Measurements from ENCODE around the gene BRMS1L. TPM values are rescaled to one million over a fixed set of nuclear protein-coding genes. Genes with fewer than 3 reads are reported as not detected.
"Not testable (repeated sequence)": the region's sequence is repeated elsewhere in the genome, so short reads cannot be mapped to it uniquely, and the experiment has no call there.

BRMS1L gene
- total RNA-seq, 1 experiment from 2014 or later = 11.4 TPM

DNA sequence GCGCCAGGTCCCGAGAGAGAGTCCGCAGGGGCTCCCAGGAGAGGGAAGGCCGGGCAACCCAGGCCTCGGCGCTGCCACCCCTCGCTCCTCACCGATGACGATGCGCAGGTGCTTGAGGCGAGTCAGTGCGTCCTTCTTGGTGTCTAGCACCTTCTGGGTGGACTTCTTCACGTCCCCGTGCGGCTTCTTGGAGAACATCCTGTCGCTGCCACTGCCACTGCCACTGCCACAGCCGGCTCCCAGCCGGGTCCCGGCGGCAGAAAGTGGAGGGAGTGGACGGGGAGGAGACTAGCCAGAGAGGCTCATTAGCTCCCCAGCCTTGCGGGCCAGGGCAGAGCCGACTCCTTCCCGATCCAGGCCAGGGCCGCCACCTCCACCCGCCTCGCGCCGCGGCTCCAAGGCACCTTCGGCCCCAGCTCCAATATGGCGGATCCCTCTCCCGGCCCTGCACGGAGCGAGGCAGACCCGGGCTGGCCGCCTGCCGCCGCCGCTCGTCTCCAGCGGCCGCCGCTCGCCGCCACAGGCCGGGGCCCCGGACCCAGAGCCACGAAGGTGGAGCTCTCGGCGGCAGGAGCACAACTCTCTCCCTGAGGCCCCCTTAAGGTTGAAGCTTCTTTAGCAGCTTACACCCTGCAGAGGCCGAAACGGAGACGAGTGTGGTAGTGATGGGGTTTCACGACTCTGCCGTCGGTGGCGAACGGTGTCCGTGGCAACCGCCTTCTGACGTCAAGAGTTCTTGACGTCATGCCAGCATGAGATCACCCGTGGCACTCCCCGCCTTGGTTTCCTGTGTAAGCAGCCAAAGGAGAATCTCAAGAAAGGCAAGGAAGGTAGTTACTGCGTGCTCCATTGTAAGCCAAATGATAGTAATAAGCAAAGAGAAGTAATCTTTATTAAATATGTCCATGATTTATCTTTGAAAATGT, 17.2 kb upstream of the BRMS1L start, which contains the start of gene RALGAPA1:
Gene RALGAPA1 (minus strand): TSS at position 658 of the 926 bp plus-strand sequence. CDS start 460 bp downstream, at position 198.
- peaks cover 12% of the 10 kb centered on the region for H3K36me3 Mint-ChIP-seq (ENCODE audit: insufficient read depth, unreplicated experiment)

GRCh38 chr14:35809597-35809996, 16.5 kb upstream of the BRMS1L start:
- Mint-ChIP-seq H3K36me3 (ENCODE audit: insufficient read depth, unreplicated experiment) (peaks cover 12% of the 10 kb centered on the region), H3K27ac (ENCODE audit: unreplicated experiment) (peak overlapping the region; percentile 84), H3K27me3 (ENCODE audit: insufficient read depth, unreplicated experiment) (no peaks in the 10 kb centered on the region), H3K4me1 (ENCODE audit: low read depth, unreplicated experiment) (peaks cover 13% of the 10 kb centered on the region), H3K9me3 (ENCODE audit: unreplicated experiment) (peaks cover 10% of the 10 kb centered on the region), H3K4me3 (ENCODE audit: unreplicated experiment) (peak overlapping the region; percentile 94)
- CTCF ChIA-PET = interaction anchor here (2.4 kb wide), 1 partner anchor 17 kb away, joined by 9 read pairs; the partner anchor contains the start of gene BRMS1L
- POLR2A ChIA-PET = interaction anchor here (1.1 kb wide), 1 partner anchor 16 kb away, joined by 13 read pairs; the partner anchor contains the start of gene BRMS1L
- TF ChIP-seq, protein P1, sequence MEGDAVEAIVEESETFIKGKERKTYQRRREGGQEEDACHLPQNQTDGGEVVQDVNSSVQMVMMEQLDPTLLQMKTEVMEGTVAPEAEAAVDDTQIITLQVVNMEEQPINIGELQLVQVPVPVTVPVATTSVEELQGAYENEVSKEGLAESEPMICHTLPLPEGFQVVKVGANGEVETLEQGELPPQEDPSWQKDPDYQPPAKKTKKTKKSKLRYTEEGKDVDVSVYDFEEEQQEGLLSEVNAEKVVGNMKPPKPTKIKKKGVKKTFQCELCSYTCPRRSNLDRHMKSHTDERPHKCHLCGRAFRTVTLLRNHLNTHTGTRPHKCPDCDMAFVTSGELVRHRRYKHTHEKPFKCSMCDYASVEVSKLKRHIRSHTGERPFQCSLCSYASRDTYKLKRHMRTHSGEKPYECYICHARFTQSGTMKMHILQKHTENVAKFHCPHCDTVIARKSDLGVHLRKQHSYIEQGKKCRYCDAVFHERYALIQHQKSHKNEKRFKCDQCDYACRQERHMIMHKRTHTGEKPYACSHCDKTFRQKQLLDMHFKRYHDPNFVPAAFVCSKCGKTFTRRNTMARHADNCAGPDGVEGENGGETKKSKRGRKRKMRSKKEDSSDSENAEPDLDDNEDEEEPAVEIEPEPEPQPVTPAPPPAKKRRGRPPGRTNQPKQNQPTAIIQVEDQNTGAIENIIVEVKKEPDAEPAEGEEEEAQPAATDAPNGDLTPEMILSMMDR (IDR thresholded peaks at IDR 0.05; ENCODE audit: insufficient read depth in 1 of 2, low read depth in 1 of 2, low read length in 1 of 2, severe bottlenecking in 1 of 2, unreplicated experiment in 1 of 2) = no peak
- Histone ChIP-seq H3K9me3 (no peaks in the 10 kb centered on the region), H3K4me3 (ENCODE audit: low read depth, low read length) (peak overlapping the region; percentile 6; the same call in 1 of the 2 replicates), H3K36me3 (ENCODE audit: control insufficient read depth, insufficient read depth, low read length) (no peaks in the 10 kb centered on the region), H3K4me1 (peaks cover 14% of the 10 kb centered on the region), H3K27me3 (replicated peaks; ENCODE audit: control insufficient read depth, insufficient read depth, low read length) (no peaks in the 10 kb centered on the region)
- intact Hi-C loops (cut with micrococcal nuclease; ENCODE audit: unreplicated experiment) = loop anchor here (2.0 kb wide), 1 partner anchor 17 kb away; the partner anchor contains the start of gene BRMS1L
- TSS peak; percentile 76 for BruUV-seq (replicated peaks)
- no peak for DNase-seq

More for the DNA sequence above, 17.2 kb upstream of the BRMS1L start, which contains the start of gene RALGAPA1:
- TF ChIP-seq, protein P1 (IDR thresholded peaks at IDR 0.05; ENCODE audit: insufficient read depth in 1 of 2, low read depth in 1 of 2, low read length in 1 of 2, severe bottlenecking in 1 of 2, unreplicated experiment in 1 of 2) = peak in 1 of 2 experiments; percentile 44
- Histone ChIP-seq H3K4me3 (ENCODE audit: low read depth, low read length) (peak within 1 kb of the TSS; percentile 59), H3K4me1 (peaks cover 14% of the 10 kb centered on the region)
- Mint-ChIP-seq H3K4me3 (ENCODE audit: unreplicated experiment) (peak within 1 kb of the TSS; percentile 94), H3K4me1 (ENCODE audit: low read depth, unreplicated experiment) (peaks cover 13% of the 10 kb centered on the region), H3K27ac (ENCODE audit: unreplicated experiment) (peak within 1 kb of the TSS; percentile 84)
- CTCF ChIA-PET = interaction anchor here (0.6 to 2.4 kb wide), 2 partner anchors 17 to 479 kb away, joined by 3 to 9 read pairs; partner anchors contain the start of gene BRMS1L
- not testable (repeated sequence) for H3K36me3 ChIP-seq (ENCODE audit: control insufficient read depth, insufficient read depth, low read length); H3K27me3 ChIP-seq (replicated peaks; ENCODE audit: control insufficient read depth, insufficient read depth, low read length); H3K27me3 Mint-ChIP-seq (ENCODE audit: insufficient read depth, unreplicated experiment); BruUV-seq (replicated peaks); H3K9me3 ChIP-seq; H3K9me3 Mint-ChIP-seq (ENCODE audit: unreplicated experiment)
- POLR2A ChIA-PET = interaction anchor here (0.6 to 1.1 kb wide), 2 partner anchors 13 to 17 kb away, joined by 4 to 13 read pairs; partner anchors contain the start of gene BRMS1L
- intact Hi-C loops (cut with micrococcal nuclease; ENCODE audit: unreplicated experiment) = loop anchor here (2.0 kb wide), 1 partner anchor 18 kb away; the partner anchor contains the start of gene BRMS1L
- DNase-seq = peak; percentile 94 to 95

DNA sequence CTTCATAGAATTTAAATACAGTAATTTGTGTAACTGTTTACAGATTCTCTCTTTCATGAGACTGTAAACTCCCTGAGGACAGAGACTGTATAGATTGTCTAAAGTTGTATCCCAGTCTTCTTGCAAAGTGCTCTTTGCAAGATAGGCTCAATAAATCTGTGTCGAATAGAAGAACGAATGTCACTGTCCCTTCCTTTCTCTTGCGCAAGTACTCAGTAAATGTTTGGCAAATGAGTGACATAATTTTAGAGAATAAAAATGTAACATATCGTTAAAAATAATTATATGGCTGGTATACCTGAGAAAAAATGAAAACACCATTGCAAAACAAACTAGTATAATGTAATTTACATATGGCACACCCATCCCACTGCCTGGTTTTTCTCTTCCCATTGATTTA, 15.2 kb upstream of the BRMS1L start:
- Histone ChIP-seq H3K4me3 (ENCODE audit: low read depth, low read length) (no peak overlapping the region), H3K27me3 (replicated peaks; ENCODE audit: control insufficient read depth, insufficient read depth, low read length) (no peaks in the 10 kb centered on the region), H3K36me3 (ENCODE audit: control insufficient read depth, insufficient read depth, low read length) (no peaks in the 10 kb centered on the region), H3K9me3 (no peaks in the 10 kb centered on the region), H3K4me1 (peaks cover 14% of the 10 kb centered on the region)
- no TSS peak for BruUV-seq (replicated peaks)
- peaks cover 12% of the 10 kb centered on the region for H3K36me3 Mint-ChIP-seq (ENCODE audit: insufficient read depth, unreplicated experiment)
- peaks cover 10% of the 10 kb centered on the region for H3K9me3 Mint-ChIP-seq (ENCODE audit: unreplicated experiment)
- intact Hi-C loops (cut with micrococcal nuclease; ENCODE audit: unreplicated experiment) = loop anchor here (5.0 to 10.0 kb wide), 2 partner anchors 279 to 376 kb away; partner anchors contain the start of gene INSM2
- ChIA-PET POLR2A (no interaction called here), CTCF (no interaction called here)
- TF ChIP-seq, protein P1 (IDR thresholded peaks at IDR 0.05; ENCODE audit: insufficient read depth in 1 of 2, low read depth in 1 of 2, low read length in 1 of 2, severe bottlenecking in 1 of 2, unreplicated experiment in 1 of 2) = no peak
- H3K27me3 Mint-ChIP-seq (ENCODE audit: insufficient read depth, unreplicated experiment) = no peaks in the 10 kb centered on the region
- H3K4me1 Mint-ChIP-seq (ENCODE audit: low read depth, unreplicated experiment) = peaks cover 13% of the 10 kb centered on the region
- no peak overlapping the region for H3K4me3 Mint-ChIP-seq (ENCODE audit: unreplicated experiment)
- no peak for DNase-seq
- no peak overlapping the region for H3K27ac Mint-ChIP-seq (ENCODE audit: unreplicated experiment)
